ENCODE data around the gene KCNT2.

- no peak for TF ChIP-seq EZH2 (IDR thresholded peaks at IDR 0.05; ENCODE audit: borderline replicate concordance, low read depth, low read length, severe bottlenecking)
- no peak for TF ChIP-seq CTCF (IDR thresholded peaks at IDR 0.05; ENCODE audit: extremely low read depth in 1 of 2, insufficient read depth in 1 of 2, low read depth in 1 of 2, low read length in 2 of 2)
- no peak for TF ChIP-seq MYC (IDR thresholded peaks at IDR 0.05; ENCODE audit: low read depth, low read length)
- no peak for TF ChIP-seq POLR2A (IDR thresholded peaks at IDR 0.05; ENCODE audit: low read depth, low read length)
- TF ChIP-seq POLR2AphosphoS5 (IDR thresholded peaks at IDR 0.05; ENCODE audit: insufficient read depth, low read depth, low read length) = no peak
- TF ChIP-seq MAX (IDR thresholded peaks at IDR 0.05; ENCODE audit: insufficient read depth, insufficient read length) = no peak
- TF ChIP-seq JUN (IDR thresholded peaks at IDR 0.05; ENCODE audit: borderline replicate concordance, insufficient read depth, insufficient read length, low read depth) = no peak
These were observed 240.4 kb downstream of the KCNT2 start for GRCh38 chr1:196367838-196368237.
